GM10248 (cell line): Measurements from ENCODE around the gene SMIM23.

Experiments used
- CTCF ChIA-PET: fragments of 300-600 bp; sonication (Branson Sonifier 250); formaldehyde crosslinking; extraction: SDS; loops from one replicate; lab custom pipeline; 2021; ENCODE audit warnings: antibody characterized with exemption; lab: Yijun Ruan, JAX
- POLR2A ChIA-PET: fragments of 350-650 bp; sonication (Branson Sonifier 250); formaldehyde crosslinking; extraction: SDS; loops from one replicate; lab custom pipeline; 2020; ENCODE audit warnings: antibody characterized with exemption; lab: Yijun Ruan, JAX
- DNase-seq: peaks from one replicate; pipeline ENCODE4 v3.0.0; 2012; ENCODE audit errors: extremely low spot score
- CTCF ChIP-seq: IDR thresholded peaks from 2 replicates; pipeline ENCODE4 v1.5.1; 2012; ENCODE audit warnings: mild to moderate bottlenecking, low read depth; ENCODE audit errors: extremely low read depth, missing control alignments, control extremely low read depth

Gene SMIM23

GRCh38 chr5:171755354-171755821 is 30.2 kb upstream of the SMIM23 start:
- POLR2A ChIA-PET, result no interaction called here
- CTCF ChIA-PET, result interaction anchor here (1.2 to 2.2 kb wide), 3 partner anchors 8 to 18 kb away, joined by 3 to 6 read pairs (median 5); no protein-coding TSS in a partner anchor
- no peak for DNase-seq
- TF ChIP-seq CTCF, result no peak

GRCh38 chr5:171757853-171758535 is 27.6 kb upstream of the SMIM23 start:
- POLR2A ChIA-PET, result no interaction called here
- CTCF ChIA-PET, result interaction anchor here (0.8 kb wide), 1 partner anchor 11 kb away, joined by 4 read pairs; no protein-coding TSS in a partner anchor
- no peak for TF ChIP-seq CTCF
- no peak for DNase-seq

- CTCF ChIA-PET, result no interaction called here
- POLR2A ChIA-PET, result no interaction called here
Observed at GRCh38 chr5:171759777-171760176, 25.8 kb upstream of the SMIM23 start.

GRCh38 chr5:171762021-171762608 is 23.5 kb upstream of the SMIM23 start:
- CTCF ChIA-PET, result no interaction called here
- no peak for DNase-seq
- POLR2A ChIA-PET, result no interaction called here

More at GRCh38 chr5:171759777-171760176, 25.8 kb upstream of the SMIM23 start:
- TF ChIP-seq CTCF, result no peak
- no peak for DNase-seq

GRCh38 chr5:171762903-171763302 is 22.7 kb upstream of the SMIM23 start:
- TF ChIP-seq CTCF, result no peak
- POLR2A ChIA-PET, result no interaction called here
- no peak for DNase-seq
- CTCF ChIA-PET, result no interaction called here

More at GRCh38 chr5:171762021-171762608, 23.5 kb upstream of the SMIM23 start:
- no peak for TF ChIP-seq CTCF

GRCh38 chr5:171764265-171764664 is 21.4 kb upstream of the SMIM23 start:
- CTCF ChIA-PET, result no interaction called here
- no peak for DNase-seq
- TF ChIP-seq CTCF, result no peak

More at GRCh38 chr5:171764265-171764664, 21.4 kb upstream of the SMIM23 start:
- POLR2A ChIA-PET, result no interaction called here
